Fibroblast of skin of right biceps (primary cell): ENCODE measurements around the gene RNU2-63P.
"Not testable (repeated sequence)": the region's sequence is repeated elsewhere in the genome, so short reads cannot be mapped to it uniquely, and the experiment has no call there.

Source experiments
- DNase-seq: peaks from one replicate; pipeline ENCODE4 v3.0.0-alpha.2; 2013

Gene RNU2-63P

GRCh38 chr2:88016086-88016959 is at the start of gene RNU2-63P:
Gene RNU2-63P, minus strand, starts transcription at chr2:88016547.
- peak; percentile 97 for DNase-seq

DNA sequence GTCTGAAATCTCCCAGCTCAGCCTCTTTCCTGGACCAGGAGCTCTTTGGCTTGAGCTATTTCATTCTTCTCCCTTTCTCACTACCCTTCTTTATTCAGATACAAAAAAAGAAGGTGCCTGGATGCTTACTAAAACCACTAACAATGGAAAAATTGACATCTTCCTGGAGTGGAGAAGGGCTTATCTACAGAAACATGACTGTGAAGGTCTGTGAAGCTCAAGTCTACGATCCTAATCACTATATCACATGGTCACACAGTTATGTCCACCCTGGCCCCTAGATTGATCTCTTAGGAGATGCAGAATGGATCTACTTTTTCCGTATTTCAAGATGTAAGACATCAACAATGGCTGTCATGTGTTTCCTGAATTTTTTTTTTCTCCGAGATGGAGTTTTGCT is 44.9 kb upstream of the RNU2-63P start:
- no peak for DNase-seq

GRCh38 chr2:88060907-88061275 is 44.5 kb upstream of the RNU2-63P start:
- no peak for DNase-seq

GRCh38 chr2:88059979-88060906 is 43.9 kb upstream of the RNU2-63P start:
- peak; percentile 40 for DNase-seq

DNA sequence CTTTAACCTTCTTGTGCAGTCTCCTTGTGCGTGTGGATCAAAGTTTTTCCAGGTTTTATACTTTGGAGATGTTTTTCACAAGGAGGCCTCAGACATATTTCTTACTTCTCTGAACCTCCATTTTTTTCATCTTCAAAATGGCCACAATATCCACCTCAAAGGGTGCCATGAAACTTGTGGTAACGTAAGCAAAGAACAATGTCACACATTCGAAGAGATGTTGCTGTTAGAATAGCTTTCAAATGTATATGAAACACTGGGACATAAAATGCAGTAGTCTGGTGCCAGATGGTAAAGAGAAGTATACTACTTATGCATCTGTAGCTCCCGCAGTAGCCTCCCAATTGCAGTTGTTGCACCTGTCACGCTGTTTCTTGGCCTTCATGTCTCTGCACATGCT is 41.8 kb upstream of the RNU2-63P start:
- no peak for DNase-seq

- DNase-seq: peak; percentile 68
Observed at GRCh38 chr2:88057437-88057844, 41.1 kb upstream of the RNU2-63P start.

- peak; percentile 95 for DNase-seq
Observed at GRCh38 chr2:88055371-88056128, 39.2 kb upstream of the RNU2-63P start, which contains the start of gene KRCC1. Gene KRCC1, minus strand, starts transcription at chr2:88055783. Its CDS starts 27,220 bp downstream, at chr2:88028563.

GRCh38 chr2:88054782-88055370 is 38.5 kb upstream of the RNU2-63P start:
- peak; percentile 53 for DNase-seq

- DNase-seq: peak; percentile 3
Observed at GRCh38 chr2:88053934-88054781, 37.8 kb upstream of the RNU2-63P start.

- peak; percentile 55 for DNase-seq
Observed at GRCh38 chr2:88053296-88053695, 36.9 kb upstream of the RNU2-63P start.

DNA sequence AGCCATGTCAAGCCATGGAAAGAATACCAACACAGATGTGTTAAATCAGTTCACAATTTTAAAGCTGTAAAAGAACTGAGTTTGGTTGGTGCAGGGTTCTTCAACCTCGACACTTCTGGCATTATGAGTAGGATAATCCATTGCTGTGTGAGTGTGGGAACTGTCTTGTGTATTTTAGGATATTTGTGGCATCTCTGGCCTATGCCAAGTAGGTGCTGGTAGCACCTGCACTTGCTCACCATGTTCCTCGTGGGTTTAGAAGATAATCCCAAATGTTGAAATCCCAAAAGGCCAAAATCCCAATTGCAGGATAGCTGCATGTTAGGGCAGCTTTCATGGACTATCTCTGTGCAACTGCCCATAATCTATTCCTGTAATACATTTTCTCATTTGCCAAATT is 35.4 kb upstream of the RNU2-63P start:
- DNase-seq: no peak

DNA sequence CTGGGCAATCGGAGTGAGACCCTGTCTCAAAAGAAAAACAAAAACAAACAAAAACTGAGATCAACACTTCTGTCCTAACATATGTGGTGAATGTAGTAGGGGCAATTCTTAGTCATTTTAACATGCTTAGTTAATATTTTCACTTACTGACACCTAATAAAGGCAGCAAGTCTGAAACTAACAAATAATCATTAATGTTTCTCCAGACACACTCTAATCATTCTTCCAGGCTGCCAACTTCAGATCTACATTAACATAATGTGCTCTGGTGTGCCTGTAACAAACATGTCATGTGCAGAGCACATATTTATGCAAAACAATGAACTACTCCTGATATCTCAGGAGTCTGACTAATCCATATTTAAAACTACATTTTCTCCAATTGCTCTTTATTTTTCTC is 33.3 kb upstream of the RNU2-63P start:
- DNase-seq: no peak

- DNase-seq: no peak
Observed at GRCh38 chr2:88048541-88048940, 32.2 kb upstream of the RNU2-63P start.

- not testable (repeated sequence) for DNase-seq
Observed at GRCh38 chr2:88045561-88045960, 29.2 kb upstream of the RNU2-63P start.

- no peak for DNase-seq
Observed at GRCh38 chr2:88042476-88042875, 26.1 kb upstream of the RNU2-63P start.

- peak; percentile 97 for DNase-seq
Observed at GRCh38 chr2:88038263-88039105, 22.1 kb upstream of the RNU2-63P start.

DNA sequence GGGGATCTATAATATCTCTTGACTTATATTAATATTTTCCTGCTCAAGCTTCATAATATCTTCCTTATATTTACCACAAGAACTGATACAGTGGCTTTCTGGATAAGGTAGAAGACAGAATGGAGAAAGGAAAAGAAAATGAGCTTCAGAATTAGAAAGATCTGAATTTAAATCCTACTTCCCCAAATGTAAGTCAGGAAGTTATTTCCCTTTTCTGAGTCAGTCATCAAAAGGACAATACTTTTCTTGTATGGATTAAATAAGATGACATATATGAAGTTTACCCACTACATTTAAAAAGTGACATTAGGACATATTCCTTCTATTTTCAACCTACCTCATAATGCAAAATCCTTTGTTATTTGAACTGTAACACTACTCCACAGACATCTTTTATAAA is 20.3 kb upstream of the RNU2-63P start:
- DNase-seq: no peak

GRCh38 chr2:88036182-88036581 is 19.8 kb upstream of the RNU2-63P start:
- DNase-seq: no peak

DNA sequence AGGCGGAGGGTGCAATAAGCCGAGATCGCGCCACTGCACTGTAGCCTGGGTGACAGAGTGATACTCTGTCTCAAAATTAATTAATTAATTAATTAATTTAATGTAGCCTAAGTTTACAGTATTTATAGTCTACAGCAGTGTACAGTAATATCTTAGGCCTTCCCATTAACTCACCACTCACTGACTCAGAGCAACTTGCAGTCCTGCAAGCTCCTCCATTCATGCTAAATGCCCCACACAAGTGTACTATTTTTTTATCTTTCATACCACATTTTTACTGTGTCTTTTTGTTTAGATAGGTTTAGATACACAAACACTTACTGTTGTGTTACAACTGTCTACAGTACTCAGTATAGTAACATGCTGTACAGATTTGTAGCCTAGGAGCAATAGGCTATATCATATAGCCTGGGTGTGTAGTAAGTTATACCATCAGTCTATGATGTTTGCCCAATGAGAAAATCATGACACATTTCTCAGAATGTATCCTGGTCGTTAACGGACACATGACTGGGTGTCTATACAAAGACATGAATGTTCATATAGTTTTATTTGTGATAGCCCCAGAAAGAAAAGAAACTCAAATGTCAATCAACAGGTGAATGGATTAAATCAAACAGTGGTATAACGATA is 15.8 kb upstream of the RNU2-63P start:
- DNase-seq: no peak

DNA sequence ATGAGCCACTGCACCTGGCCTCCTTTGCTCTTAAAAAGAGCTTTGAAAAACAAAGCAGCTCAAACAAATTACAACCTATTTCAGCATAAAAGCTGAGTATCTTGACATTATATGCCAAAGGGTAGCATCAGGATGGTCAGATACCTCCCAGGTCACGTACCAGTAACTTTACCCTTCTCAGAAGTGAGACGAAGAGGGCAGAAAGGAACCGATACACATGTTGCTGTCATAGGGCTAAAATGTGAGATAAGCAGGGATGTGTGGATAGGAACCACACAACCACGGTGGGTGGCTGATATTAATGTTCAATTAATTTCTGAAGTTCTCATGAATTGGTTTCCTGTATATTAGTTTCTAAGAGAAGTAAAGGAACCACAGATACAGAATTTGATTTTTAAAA is 12.6 kb upstream of the RNU2-63P start:
- DNase-seq: no peak
